ENCODE data around the gene SAP30. TPM values are rescaled to one million over a fixed set of nuclear protein-coding genes. Genes with fewer than 3 reads are reported as not detected.

Gene SAP30
- total RNA-seq, 4 donors from 2014 or later = 15.1 to 58.5 (median 25.7) TPM

DNA sequence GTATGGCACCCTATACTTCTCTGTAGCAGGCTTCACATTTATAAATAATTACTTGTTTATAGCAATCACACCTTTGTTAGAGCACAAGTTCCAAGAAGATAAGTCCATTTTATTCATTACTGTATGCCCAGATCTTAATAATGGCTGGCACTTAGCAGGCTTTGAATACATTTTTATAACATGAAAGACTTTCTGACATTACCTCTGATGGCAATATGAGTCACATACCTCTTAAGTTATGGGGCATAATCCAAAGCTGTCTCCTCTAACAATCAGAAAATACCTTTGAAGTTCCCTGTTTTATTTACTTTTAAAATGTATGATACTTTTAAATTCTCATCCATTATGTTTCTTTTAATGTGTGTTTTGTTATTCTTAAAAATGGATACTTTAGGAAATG, 16.0 kb downstream of the SAP30 start:
- intact Hi-C loops (cut with DNase I; ENCODE audit: low total_unique reads) = no loop called here
- no peak for TF ChIP-seq POLR2A (IDR thresholded peaks at IDR 0.05)
- TF ChIP-seq CTCF (IDR thresholded peaks at IDR 0.05) = no peak

GRCh38 chr4:173391701-173392100, 20.9 kb downstream of the SAP30 start:
- Histone ChIP-seq H3K27me3 (no peaks in the 10 kb centered on the region), H3K4me1 (no peaks in the 10 kb centered on the region), H3K27ac (no peak overlapping the region), H3K9me3 (no peaks in the 10 kb centered on the region), H3K4me3 (no peak overlapping the region), H3K36me3 (no peaks in the 10 kb centered on the region)
- intact Hi-C loops (cut with DNase I; ENCODE audit: low total_unique reads) = no loop called here
- DNase-seq = no peak
- TF ChIP-seq POLR2A (IDR thresholded peaks at IDR 0.05) = no peak
- TF ChIP-seq CTCF (IDR thresholded peaks at IDR 0.05) = no peak

More for the DNA sequence above, 16.0 kb downstream of the SAP30 start:
- Histone ChIP-seq H3K4me3 (no peak overlapping the region), H3K27ac (no peak overlapping the region), H3K27me3 (no peaks in the 10 kb centered on the region), H3K36me3 (no peaks in the 10 kb centered on the region), H3K4me1 (no peaks in the 10 kb centered on the region), H3K9me3 (no peaks in the 10 kb centered on the region)
- no peak for DNase-seq

DNA sequence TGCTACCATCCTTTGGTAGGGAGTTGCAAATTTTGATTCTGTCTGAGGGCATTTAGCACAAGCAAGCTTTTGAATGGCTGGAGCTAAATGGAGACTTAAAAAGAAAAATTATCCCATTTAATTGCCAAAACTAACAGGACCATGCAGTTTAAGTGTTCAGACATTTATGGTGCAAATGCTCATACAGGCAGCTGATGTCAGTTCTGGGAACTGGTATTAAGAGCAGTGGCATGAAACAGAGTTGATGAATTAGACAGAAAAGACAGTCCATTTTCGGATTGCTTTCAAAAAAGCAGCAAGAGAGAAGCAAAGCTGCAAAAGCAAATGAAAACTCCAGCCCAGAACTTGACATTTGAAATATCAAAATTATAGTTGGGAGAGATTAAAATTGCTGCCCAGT, 26.9 kb downstream of the SAP30 start:
- H3K27ac ChIP-seq = peak overlapping the region; percentile 6 to 25

DNA sequence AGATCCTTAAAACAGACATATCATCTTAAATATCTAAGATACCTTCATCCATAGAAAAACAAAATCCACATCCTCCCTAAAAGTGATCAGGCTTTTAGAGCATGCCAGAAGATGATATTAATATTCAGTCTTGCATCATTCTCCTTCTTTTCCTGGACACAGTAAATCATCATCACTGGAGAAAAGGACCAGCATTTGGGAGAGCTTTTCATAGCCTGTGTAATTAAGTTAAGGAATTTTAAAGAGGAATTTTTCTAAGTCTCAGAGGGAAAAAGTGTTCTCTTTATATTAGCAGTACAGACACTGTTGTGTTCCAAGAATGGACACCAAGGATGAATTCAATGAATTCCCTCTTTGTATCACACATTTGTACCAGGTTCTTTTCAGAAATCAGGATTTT, 27.5 kb downstream of the SAP30 start:
- H3K36me3 ChIP-seq = no peaks in the 10 kb centered on the region
- peak overlapping the region; percentile 6 to 25 for H3K27ac ChIP-seq
- H3K4me1 ChIP-seq = no peaks in the 10 kb centered on the region
- intact Hi-C loops (cut with DNase I; ENCODE audit: low total_unique reads) = no loop called here
- DNase-seq = no peak
- no peaks in the 10 kb centered on the region for H3K9me3 ChIP-seq
- TF ChIP-seq POLR2A (IDR thresholded peaks at IDR 0.05) = no peak
- no peak for TF ChIP-seq CTCF (IDR thresholded peaks at IDR 0.05)
- no peak overlapping the region for H3K4me3 ChIP-seq
- H3K27me3 ChIP-seq = no peaks in the 10 kb centered on the region

More for the DNA sequence above, 26.9 kb downstream of the SAP30 start:
- no peaks in the 10 kb centered on the region for H3K4me1 ChIP-seq
- TF ChIP-seq CTCF (IDR thresholded peaks at IDR 0.05) = no peak
- TF ChIP-seq POLR2A (IDR thresholded peaks at IDR 0.05) = no peak
- no peaks in the 10 kb centered on the region for H3K27me3 ChIP-seq
- intact Hi-C loops (cut with DNase I; ENCODE audit: low total_unique reads) = no loop called here
- DNase-seq = no peak
- H3K36me3 ChIP-seq = no peaks in the 10 kb centered on the region
- no peak overlapping the region for H3K4me3 ChIP-seq
- no peaks in the 10 kb centered on the region for H3K9me3 ChIP-seq

GRCh38 chr4:173398779-173399415, 28.1 kb downstream of the SAP30 start, which contains the start of gene SCRG1:
Gene SCRG1, minus strand, starts transcription at chr4:173399116. Its CDS starts 7,702 bp downstream, at chr4:173391414.
- intact Hi-C loops (cut with DNase I; ENCODE audit: low total_unique reads) = no loop called here
- H3K4me1 ChIP-seq = no peaks in the 10 kb centered on the region

More at GRCh38 chr4:173398779-173399415, 28.1 kb downstream of the SAP30 start, which contains the start of gene SCRG1:
- H3K27me3 ChIP-seq = no peaks in the 10 kb centered on the region
- peak within 1 kb of the TSS; percentile 6 to 25 for H3K27ac ChIP-seq
- no peak for TF ChIP-seq CTCF (IDR thresholded peaks at IDR 0.05)
- no peak for TF ChIP-seq POLR2A (IDR thresholded peaks at IDR 0.05)
- peak; percentile 23 to 51 for DNase-seq
- H3K36me3 ChIP-seq = no peaks in the 10 kb centered on the region
- no peaks in the 10 kb centered on the region for H3K9me3 ChIP-seq
- no peak within 1 kb of the TSS for H3K4me3 ChIP-seq

Measured in uterus (tissue), 4 donors.